Endometrium (tissue), 2 donors: ENCODE measurements around the gene SNX6.
"Not testable (repeated sequence)": the region's sequence is repeated elsewhere in the genome, so short reads cannot be mapped to it uniquely, and the experiment has no call there.

ENCODE experiments used
- FAIRE-seq: peaks from 2 replicates; lab custom pipeline; 2012; peaks lifted over from hg19 to GRCh38; lab: Jason Lieb, UNC
- donor health status: control.
- donor health status: control.

The SNX6 gene

GRCh38 chr14:34629657-34630529 is at the start of gene SNX6:
SNX6 (minus strand) TSS chr14:34630148; CDS start chr14:34630116, 32 bp downstream.
- FAIRE-seq: no peak

GRCh38 chr14:34678735-34679134 is 48.8 kb upstream of the SNX6 start:
- FAIRE-seq: no peak

- no peak for FAIRE-seq
Measured at GRCh38 chr14:34678306-34678705, 48.4 kb upstream of the SNX6 start.

GRCh38 chr14:34676516-34677211 is 46.7 kb upstream of the SNX6 start:
- no peak for FAIRE-seq

GRCh38 chr14:34673702-34674101 is 43.8 kb upstream of the SNX6 start:
- no peak for FAIRE-seq

- FAIRE-seq: no peak
Measured at GRCh38 chr14:34671716-34672115, 41.8 kb upstream of the SNX6 start.

- FAIRE-seq: no peak
Measured at GRCh38 chr14:34668111-34668510, 38.2 kb upstream of the SNX6 start.

GRCh38 chr14:34667007-34667406 is 37.1 kb upstream of the SNX6 start:
- FAIRE-seq: no peak

GRCh38 chr14:34665785-34666435 is 36.0 kb upstream of the SNX6 start:
- no peak for FAIRE-seq

GRCh38 chr14:34662561-34663088 is 32.7 kb upstream of the SNX6 start:
- no peak for FAIRE-seq

GRCh38 chr14:34660796-34661195 is 30.8 kb upstream of the SNX6 start:
- no peak for FAIRE-seq

- no peak for FAIRE-seq
Measured at GRCh38 chr14:34655959-34656358, 26.0 kb upstream of the SNX6 start.

GRCh38 chr14:34653073-34653472 is 23.1 kb upstream of the SNX6 start:
- not testable (repeated sequence) for FAIRE-seq

- FAIRE-seq: not testable (repeated sequence)
Measured at GRCh38 chr14:34652348-34652747, 22.4 kb upstream of the SNX6 start.

GRCh38 chr14:34650786-34651584 is 21.0 kb upstream of the SNX6 start:
- FAIRE-seq: no peak

- FAIRE-seq: not testable (repeated sequence)
Measured at GRCh38 chr14:34650006-34650405, 20.1 kb upstream of the SNX6 start.

- no peak for FAIRE-seq
Measured at GRCh38 chr14:34649344-34649743, 19.4 kb upstream of the SNX6 start.

GRCh38 chr14:34646570-34647255 is 16.8 kb upstream of the SNX6 start:
- FAIRE-seq: no peak

- no peak for FAIRE-seq
Measured at GRCh38 chr14:34643361-34643760, 13.4 kb upstream of the SNX6 start.

GRCh38 chr14:34642595-34642994 is 12.6 kb upstream of the SNX6 start:
- no peak for FAIRE-seq

- FAIRE-seq: no peak
Measured at GRCh38 chr14:34640826-34641225, 10.9 kb upstream of the SNX6 start.
